HG03108 (cell line): ENCODE results near the gene RPUSD1.
A peak's percentile ranks its signal among the peaks of the same experiment; 100 is the strongest.

Experiments
- ATAC-seq: cut with Tn5 transposase; IDR thresholded peaks from one replicate; pipeline ENCODE4 v1.9.1; 2021; ENCODE audit warnings: moderate library complexity; ENCODE audit not compliant: unreplicated experiment

RPUSD1 gene

GRCh38 chr16:819336-820043 lies 31.3 kb upstream of the RPUSD1 start:
- no peak for ATAC-seq

- no peak for ATAC-seq
Observed at GRCh38 chr16:818592-818991, 30.4 kb upstream of the RPUSD1 start.

- no peak for ATAC-seq
Observed at GRCh38 chr16:818132-818531, 30.0 kb upstream of the RPUSD1 start.

- ATAC-seq, result no peak
Observed at GRCh38 chr16:817001-817906, 29.1 kb upstream of the RPUSD1 start.

- no peak for ATAC-seq
Observed at GRCh38 chr16:815861-816260, 27.7 kb upstream of the RPUSD1 start.

- no peak for ATAC-seq
Observed at GRCh38 chr16:814974-815373, 26.8 kb upstream of the RPUSD1 start.

GRCh38 chr16:813916-814412 lies 25.8 kb upstream of the RPUSD1 start:
- ATAC-seq, result no peak

GRCh38 chr16:813204-813915 lies 25.2 kb upstream of the RPUSD1 start:
- no peak for ATAC-seq

- ATAC-seq, result no peak
Observed at GRCh38 chr16:808085-808386, 19.9 kb upstream of the RPUSD1 start.

- peak; percentile 92 for ATAC-seq
Observed at GRCh38 chr16:807347-808084, 19.3 kb upstream of the RPUSD1 start.

GRCh38 chr16:805474-805873 lies 17.3 kb upstream of the RPUSD1 start:
- ATAC-seq, result no peak

- no peak for ATAC-seq
Observed at GRCh38 chr16:804193-805048, 16.2 kb upstream of the RPUSD1 start.

GRCh38 chr16:803754-804080 lies 15.5 kb upstream of the RPUSD1 start:
- no peak for ATAC-seq

GRCh38 chr16:802914-803753 lies 15.0 kb upstream of the RPUSD1 start:
- ATAC-seq, result no peak

GRCh38 chr16:802461-802860 lies 14.3 kb upstream of the RPUSD1 start:
- no peak for ATAC-seq

- no peak for ATAC-seq
Observed at GRCh38 chr16:801584-802363, 13.6 kb upstream of the RPUSD1 start.

GRCh38 chr16:800834-801511 lies 12.8 kb upstream of the RPUSD1 start:
- no peak for ATAC-seq
